GM19351 (cell line): Measurements from ENCODE around the gene HIGD2A.

ENCODE experiments used
- ATAC-seq: cut with Tn5 transposase; IDR thresholded peaks from one replicate; pipeline ENCODE4 v1.9.1; 2021; ENCODE audit warnings: mild to moderate bottlenecking, moderate library complexity; ENCODE audit not compliant: unreplicated experiment

Gene HIGD2A

DNA sequence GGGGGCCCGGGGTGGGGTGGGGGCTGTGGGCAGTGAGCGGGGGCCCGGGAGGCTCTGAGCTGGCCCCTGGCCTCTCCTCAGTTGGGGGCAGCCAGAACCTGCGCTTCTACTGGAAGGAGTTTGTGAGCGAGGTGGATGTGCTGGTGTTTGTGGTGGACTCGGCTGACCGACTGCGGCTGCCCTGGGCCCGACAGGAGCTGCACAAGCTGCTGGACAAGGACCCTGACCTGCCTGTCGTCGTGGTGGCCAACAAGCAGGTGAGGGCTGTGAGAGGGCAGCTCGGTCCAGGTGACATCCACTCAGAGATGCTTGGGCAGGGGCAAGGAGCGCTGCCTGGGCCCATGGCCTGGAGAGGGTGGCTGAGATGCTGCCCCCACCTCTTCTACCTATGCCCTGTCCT lies 19.8 kb upstream of the HIGD2A start:
- no peak for ATAC-seq

DNA sequence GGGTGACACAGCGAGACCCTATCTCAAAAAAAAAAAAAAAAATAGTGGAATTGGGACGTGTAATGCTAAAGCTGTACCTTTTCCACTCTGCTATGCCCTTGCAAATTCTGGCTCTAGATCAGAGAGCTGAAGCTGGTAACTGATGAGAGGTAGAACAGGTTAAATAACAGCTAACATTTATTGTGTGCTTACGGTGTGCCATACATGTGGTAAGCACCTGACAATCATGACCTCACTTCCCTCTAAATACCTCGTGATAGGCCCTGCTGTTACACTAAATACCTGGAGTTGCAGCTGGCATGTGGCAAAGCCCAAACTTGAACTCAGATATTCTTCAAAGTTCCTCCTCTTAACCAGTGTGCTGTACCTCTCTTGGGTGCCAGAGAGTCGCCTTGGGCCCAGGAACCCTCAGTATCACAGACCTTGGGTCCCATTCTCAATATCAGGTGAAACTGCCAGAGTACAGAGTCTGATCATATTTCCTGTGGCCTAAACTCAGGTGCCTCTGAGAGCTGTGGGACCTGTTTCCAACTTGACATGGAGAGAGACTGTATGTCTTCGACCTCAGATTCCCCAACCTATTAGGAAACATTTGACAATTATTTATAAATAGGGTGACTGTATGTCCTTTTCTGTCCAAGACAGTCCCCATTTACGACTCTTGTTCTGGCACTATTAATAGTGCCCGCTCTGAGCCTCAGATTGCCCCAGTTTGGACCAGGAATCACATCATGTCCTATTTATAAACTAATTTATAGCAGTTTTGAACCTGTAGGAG lies 18.4 kb upstream of the HIGD2A start:
- ATAC-seq: no peak

DNA sequence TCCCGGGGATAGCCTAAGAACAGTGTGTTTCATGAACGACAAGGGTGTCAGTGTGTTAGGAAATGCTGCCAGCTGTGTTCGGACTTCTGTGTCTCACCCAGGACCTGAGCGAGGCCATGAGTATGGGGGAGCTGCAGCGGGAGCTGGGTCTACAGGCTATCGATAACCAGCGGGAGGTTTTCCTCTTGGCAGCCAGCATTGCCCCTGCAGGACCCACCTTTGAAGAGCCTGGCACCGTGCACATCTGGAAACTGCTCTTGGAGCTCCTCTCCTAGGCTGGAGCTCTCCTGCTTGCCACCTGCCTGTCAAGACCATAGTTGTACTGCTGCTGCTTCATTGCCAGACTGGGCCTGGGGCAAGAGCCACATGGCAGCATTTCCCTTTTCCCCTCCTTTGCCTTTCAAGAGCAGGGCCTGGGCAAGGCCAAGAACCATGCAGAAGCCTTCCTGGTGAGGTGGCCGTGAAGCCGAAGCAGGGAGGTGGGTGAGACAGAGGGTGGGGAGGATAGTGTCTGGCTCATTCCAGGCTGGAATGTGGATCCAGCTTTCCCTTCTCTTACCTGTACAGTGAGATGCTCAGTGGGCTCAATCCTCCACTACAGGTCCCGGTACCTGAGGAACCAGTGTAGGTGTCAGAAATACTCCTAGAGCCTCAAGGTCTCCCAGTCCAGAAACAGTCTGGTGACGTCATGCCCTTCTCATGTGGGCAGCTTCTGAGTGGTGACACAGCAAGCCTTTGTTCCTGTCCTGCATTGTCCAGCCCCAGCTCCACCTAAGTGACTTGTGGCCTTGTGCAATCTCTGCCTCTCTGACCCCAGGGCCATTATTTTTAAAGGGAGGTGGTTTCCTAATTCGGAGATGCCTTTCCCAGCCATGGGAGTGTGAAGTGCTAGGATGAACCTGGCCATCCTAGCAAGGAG lies 16.7 kb upstream of the HIGD2A start:
- ATAC-seq: no peak

DNA sequence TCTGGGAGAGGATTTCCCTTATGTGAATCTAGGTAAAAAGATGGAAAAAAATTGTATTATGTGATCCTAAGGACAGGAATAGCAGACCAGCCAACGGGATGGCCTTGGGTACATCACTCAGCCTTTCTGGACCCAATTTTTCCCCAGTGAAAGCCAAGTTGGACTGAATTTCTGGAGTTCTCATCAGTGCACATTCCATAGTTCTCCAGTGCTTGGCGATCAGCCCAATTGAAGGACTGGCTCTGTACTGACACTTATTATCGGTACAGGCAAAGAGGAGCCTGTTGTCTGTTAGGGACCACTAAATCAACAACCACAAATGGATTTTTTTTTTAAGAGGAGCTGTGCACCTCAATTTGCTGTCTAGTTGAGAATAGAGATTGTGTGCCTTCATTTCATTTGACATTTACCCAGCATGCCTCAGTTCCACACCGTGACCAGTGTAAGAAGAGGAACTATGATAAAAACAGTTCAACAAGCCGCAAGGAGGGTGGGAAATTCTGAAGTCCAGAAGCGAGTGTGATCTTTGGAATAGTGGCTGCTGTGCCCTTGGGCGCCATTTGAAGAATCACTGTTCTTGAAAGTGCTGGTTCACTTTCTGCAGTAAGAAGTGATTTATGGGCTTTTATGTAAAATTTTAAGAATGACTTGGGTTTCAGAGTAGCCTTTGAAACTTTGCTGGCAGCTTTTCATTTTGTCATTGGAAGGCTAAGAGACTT lies 15.3 kb upstream of the HIGD2A start:
- no peak for ATAC-seq

DNA sequence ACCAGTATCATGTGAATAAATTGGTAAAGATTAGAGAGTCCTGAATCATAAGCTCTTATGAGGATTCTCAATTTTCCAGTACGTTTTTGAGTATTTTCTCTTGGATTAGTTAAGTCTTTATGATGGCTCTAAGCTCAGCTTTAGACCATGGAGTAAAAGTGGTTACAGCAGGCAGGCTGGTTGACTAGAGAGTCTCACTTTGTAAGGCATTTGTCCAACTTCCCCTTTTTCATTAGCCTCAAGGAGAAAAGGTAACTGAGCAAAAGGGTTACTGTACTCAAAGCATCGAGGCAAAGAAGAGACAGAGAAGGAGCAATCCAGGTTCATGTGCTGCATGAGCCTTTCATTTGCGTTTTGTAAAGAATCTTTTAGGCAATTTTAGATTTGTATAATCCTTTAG lies 8.7 kb upstream of the HIGD2A start:
- no peak for ATAC-seq

DNA sequence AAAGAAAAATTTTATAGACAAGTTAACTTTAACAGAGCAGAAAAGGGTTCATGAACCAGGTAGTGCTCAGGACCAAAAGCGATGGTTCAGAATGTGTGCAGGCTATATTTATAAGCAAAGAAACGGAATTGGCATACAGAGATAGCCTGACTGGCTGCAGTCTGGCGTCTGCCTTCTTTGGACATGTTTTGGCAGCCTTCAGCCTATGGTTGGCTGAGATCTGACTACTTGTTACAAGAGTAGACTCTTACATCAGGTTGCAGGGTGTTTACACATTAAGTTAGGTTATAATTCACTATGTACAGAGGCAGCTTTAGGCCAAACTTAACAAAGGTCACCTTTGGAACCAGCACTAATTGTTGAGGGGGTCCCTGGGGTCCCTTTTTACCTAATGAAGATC lies 7.1 kb upstream of the HIGD2A start:
- ATAC-seq: no peak

DNA sequence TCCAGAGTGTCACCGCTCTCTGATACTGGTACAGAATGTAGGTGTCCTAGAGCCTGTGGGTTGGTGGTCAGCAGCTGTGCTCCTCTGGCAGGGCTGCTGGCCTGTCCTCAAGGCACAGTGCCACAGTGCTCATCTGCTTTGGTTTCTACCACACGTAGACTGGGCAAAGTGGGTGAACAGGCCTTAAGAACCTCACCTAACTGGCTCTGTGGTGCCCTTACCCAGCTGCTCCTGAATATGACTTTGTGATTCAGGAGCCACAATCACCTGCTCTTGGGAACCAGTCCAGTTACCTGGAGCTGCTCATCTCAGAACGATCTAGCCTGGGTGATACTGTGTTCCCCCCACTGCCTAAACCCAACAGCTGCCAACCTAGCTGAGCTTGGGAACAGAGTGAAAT lies 6.6 kb upstream of the HIGD2A start:
- no peak for ATAC-seq

DNA sequence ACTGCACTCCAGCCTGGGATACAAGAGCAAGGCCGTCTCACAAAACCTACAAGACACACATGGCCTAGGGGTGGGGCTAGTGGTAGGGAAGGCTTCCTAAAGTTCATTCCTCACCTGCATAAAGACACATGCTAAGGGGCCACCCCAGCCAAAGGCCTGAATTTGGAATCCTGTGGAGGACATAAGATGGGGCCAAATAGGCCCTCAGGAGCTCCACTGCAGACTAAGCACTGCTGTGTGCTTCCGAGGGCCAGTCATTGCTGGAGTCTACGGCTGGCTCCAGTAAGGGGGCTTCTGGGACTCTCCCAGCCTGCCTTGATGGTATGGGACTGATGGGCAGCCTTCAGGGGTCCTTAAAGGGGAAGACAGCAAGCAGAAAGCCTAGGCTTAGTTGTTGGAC lies 5.8 kb upstream of the HIGD2A start:
- ATAC-seq: no peak

DNA sequence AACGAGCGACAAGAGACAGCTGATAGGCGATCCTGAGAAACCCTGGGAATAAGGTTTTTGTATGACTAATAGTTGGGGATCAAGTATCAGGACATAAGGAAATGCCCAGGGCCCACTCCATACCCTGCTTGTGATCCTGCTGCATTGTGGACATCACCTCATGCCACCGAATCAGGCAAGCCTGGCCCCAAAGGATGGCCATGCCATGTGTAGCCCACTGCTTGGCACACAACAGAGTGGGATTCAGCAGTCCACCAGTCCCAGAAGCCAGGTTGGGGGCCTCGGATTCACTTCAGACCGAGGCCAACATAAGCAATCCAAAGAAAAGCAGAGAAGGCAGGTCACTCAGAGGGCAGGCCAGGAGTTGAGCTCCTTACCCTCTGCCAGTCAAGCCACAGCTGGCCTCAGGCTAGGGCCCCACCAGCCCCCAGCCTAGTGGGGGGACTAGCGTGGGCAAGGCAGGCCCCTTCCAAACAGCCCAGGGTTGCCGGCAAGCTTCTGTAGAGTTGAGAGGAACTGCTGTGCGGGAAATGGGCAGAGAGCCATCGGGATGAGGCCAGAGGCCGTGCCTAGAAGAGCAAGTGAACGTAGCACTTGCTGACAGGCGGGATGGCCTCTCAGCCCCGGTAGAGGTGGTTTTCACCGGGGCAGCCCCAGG lies 5.2 kb upstream of the HIGD2A start:
- no peak for ATAC-seq

DNA sequence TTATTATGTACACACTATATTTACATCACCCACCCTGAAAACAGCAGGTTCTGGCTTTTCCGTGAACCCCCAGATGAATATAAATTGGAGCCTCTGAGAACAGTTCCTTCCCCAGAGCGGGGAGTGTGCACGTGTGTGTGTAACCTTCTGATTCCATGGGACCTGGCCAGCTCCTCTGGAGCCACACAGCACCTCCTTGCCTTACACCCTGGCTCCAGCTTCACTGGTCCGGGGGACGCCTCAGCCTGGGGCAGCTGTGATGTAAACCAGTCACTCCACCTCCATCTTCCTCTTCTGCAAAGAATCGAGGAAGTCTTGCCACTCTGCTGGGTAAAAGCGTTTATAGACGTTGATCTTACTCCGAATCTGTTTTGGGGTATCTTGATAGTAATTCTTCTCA lies 4.6 kb upstream of the HIGD2A start:
- no peak for ATAC-seq

DNA sequence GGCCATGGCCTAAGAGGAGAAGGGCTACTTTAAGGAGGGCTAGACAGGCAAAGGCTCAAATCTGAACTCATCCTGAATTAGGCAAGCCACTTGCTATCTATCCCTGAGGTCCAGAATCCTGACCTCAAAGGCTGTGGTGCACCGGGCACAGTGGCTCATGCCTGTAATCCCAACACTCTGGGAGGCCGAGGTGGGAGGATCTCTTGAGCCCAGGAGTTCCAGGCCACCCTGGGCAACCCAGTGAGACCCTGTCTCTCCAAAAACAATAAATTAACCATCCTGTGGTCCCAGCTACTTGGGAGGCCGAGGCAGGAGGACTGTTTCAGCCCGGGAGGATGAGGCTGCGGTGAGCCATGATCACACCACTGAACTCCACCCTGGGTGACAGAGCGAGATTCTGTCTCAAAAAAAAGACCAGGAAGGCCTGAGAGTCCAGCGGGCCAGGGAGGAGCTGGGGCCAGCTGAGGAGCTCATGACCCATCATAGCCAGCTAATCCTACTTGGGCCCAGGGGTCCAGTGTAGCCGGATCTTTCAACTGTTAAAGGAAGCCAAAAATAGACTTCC lies 4.1 kb upstream of the HIGD2A start:
- no peak for ATAC-seq

DNA sequence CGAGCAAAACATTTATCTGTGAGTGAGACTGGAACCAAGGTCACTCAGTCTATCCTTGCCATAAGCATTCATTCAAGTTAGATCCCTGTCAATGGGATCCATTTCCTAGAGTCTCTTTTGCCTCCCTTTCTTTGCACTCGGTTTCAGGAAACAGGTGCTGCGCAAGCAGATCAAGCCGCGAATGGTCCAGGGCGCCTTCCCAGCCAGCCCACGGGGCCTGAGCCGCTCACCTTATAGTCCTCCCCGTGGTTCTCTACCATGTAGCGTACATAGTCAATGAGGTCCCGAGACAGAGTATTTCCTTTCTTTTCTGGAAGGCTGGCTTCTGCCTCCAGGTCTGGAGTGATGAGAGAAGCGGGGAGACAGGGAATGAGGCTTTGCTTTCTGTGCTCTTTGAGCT lies 3.6 kb upstream of the HIGD2A start:
- ATAC-seq: no peak

DNA sequence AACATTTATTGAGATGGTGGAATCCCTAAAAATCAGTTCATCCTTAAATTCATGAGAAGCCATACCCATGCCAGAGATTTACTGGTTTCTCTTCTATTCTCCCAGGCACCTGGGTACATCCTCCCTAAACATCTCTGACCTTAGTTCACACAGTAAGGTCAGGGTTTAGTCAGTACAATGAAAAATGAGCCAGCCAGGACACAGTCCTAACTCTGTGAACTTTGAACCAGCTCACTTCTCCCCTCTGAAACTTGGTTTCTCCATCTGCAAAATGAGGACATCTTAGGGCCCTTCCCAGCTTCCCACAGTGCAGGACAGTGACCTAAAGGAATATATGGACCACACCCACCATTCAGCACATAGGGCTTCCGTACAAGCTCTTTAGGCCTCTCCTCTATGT lies 2.1 kb upstream of the HIGD2A start:
- no peak for ATAC-seq

DNA sequence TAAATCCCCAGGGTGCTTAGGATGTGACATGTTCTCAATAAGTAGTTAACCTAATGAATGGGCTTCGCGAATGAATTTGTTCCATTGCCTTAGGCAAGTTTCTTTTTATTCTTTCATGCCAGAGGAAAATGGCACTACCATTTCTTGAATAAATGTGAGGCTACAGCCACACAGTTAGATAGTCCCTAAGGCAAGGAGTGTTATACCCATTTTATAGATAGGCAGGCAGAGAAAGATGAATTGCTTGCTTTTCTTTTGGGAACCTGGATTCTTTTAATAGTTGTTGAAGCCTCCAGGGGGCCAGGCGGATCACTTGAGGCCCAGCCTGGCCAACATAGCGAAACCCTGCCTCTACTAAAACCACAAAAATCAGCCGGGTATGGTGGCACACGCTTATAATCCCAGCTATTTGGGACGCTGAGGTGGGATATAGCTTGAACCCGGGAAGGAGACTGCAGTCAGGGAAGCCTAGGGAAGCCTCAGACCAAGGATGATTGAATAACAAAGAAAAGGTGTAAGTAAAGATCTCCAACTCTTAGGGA lies 1.1 kb upstream of the HIGD2A start:
- no peak for ATAC-seq

DNA sequence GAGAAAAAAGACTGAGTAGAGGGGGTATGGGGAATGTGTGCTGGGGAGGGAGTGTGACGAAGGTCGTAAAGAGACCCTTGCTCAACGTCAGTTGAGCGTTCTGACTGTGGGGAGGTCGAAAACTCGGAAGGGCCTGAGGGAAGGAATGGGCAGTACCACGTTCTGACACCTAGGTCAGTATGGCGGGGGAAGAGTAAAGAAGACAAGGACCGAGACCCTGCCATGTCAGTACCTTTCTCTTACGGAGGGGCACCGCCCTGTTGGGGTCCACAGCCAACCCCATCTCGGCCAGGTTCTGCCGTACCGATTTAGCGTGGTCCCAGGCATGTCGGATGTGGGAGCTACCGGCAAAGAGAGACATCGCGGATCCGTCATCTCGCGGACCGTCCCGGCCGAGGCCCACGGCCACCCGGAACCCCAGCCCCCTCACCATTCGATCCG lies 528 bp upstream of the HIGD2A start:
- peak; percentile 0 for ATAC-seq

DNA sequence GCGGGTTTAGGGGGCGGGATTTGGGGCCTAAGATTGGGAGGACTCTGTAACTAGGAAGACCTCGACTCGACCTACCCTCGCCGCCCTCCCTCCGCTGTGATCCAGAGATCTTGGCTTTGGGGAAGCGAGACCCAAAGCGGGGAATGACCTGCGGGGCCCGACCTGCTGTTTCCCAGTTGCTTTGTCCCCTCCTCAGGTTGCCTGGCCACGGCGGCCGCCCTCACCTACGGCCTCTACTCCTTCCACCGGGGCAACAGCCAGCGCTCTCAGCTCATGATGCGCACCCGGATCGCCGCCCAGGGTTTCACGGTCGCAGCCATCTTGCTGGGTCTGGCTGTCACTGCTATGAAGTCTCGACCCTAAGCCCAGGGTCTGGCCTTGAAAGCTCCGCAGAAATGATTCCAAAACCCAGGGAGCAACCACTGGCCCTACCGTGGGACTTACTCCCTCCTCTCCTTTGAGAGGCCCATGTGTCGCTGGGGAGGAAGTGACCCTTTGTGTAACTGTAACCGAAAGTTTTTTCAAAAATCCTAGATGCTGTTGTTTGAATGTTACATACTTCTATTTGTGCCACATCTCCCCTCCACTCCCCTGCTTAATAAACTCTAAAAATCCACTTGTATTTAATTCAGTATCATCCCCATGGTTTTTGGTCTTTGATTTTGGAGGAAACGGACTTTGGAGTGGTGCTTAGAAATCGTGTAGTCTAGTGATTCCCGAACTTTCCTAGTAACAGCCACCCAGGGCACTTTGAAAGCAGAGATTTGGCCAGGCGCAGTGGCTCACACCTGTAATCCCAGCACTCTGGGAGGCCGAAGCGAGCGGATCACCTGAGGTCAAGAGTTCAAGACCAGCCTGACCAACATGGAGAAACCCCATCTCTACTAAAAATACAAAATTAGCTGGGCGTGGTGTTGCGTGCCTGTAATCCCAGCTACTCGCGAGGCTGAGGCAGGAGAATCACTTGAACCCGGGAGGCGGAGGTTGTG lies 878 bp downstream of the HIGD2A start:
- ATAC-seq: peak; percentile 37

DNA sequence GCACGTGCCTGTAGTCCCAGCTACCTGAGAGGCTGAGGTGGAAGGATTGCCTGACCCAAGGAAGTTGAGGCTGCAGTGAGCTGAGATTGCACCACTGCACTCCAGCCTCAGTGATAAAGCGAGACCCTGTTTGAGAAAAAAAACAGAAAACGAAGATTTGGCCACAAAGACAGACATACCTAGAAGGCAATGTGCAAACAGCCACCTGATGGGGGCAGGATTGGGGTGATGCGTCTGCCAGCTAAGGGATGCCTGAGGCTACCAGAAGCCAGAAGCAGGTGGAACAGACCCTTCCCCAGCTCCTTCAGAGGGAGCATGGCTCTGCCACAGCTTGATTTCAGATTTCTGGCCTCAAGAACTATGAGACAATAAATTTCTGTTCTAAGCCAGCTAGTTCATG lies 2.9 kb downstream of the HIGD2A start:
- ATAC-seq: no peak

DNA sequence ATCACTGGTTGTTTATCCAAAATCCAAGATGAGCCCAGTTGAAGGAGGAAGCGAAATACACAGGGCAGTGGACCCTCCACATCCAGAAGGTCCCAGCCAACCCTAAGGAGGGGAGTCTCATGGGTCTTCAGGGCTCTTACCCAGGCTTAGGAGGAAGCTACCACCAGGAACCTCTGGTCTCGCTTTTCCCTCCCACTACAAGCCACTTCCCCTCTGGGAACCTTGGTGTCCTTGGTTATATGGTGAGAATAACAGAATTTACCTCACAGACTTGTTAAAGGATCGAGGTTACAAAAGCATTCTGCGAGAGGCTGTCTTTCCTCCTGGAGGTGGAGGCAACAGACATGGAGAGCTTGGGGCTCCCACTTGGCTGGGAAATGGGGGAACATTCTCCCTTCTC lies 3.4 kb downstream of the HIGD2A start:
- ATAC-seq: no peak

DNA sequence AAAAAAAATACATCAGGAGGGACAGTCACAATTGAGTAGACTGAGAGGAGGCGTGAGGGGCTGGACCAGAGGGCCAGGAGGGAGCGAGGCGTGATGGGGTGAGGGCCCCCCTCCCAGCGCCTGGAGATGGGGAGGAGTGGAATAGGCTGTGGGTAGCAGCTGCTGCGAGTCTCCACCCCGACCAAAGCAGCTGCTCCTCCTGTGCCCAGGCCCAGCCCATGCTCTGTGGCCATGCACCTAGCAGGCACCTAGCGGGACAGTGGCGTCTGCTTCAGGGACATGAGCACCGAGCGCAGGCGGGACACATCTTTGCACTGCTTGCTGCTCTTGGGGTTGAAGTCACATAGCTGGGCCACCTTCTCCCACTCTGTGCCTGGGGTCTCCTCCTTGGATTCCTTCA lies 4.0 kb downstream of the HIGD2A start:
- ATAC-seq: no peak
